GM18511 (cell line): ENCODE results near the gene HTT.
"Not testable (repeated sequence)": the region's sequence is repeated elsewhere in the genome, so short reads cannot be mapped to it uniquely, and the experiment has no call there.

Experiments
- ATAC-seq: cut with Tn5 transposase; IDR thresholded peaks from one replicate; pipeline ENCODE4 v1.9.1; 2021; ENCODE audit warnings: mild to moderate bottlenecking, moderate library complexity; ENCODE audit not compliant: unreplicated experiment

Gene HTT

DNA sequence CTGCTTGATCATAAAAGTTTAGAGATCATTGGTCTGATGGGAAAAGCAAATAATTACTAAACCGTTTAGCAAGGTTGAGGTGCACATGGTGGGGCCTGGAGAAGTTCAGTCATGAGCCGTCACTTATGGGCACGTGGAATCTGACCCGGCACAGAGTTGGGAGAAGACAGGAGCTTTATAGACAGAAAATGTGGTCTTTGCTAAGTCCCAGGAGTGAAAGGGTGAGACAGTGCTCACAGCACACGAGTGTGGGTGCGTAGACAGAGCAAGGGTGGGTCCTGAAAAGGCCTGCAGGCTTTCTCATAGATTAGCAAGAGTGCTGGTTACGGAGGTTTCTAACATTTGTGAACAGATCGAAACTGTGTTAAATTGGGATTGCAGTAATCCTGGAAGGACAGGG is 43.8 kb downstream of the HTT start:
- no peak for ATAC-seq

DNA sequence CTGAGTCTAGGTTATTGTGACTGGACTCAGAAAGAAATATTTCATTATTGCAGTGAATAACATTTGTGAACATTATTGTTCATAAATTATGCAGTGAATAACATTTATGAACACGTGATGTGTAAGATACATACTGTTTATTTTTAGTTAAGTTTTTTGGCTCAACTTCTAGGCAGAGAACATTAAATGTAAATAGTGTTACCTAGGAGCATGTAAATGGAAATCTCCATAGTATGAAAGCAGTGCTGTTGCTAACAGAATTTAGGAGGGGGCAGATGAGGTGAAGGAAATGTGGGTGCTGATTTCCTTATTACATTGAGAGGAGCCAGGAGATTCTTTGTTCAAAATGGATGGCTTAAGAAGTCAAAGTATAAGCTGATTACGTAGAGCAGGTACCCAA is 45.0 kb downstream of the HTT start:
- no peak for ATAC-seq

- no peak for ATAC-seq
Observed at GRCh38 chr4:3121110-3121509, 46.6 kb downstream of the HTT start.

DNA sequence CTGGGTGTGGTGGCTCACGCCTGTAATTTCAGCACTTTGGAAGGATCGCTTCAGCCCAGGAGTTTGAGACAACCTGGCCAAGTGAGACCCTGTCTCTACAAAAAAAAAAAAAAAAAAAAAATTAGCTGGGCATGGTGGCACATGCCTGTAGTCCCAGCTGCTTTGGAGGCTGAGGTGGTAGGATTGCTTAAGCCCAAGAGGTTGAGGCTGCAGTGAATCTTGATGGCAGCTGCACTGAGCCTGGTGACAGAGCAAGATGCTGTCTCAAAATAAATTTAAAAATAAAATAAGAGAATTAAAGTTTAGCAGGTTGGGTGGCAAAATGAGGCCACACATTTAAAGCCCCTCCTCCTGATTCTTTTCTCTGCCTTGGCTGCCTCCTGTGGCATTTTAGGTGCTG is 47.1 kb downstream of the HTT start:
- ATAC-seq: no peak

- no peak for ATAC-seq
Observed at GRCh38 chr4:3122081-3122563, 47.6 kb downstream of the HTT start.

- no peak for ATAC-seq
Observed at GRCh38 chr4:3123181-3123671, 48.7 kb downstream of the HTT start.

GRCh38 chr4:3124070-3124767 is 49.7 kb downstream of the HTT start:
- ATAC-seq: no peak

DNA sequence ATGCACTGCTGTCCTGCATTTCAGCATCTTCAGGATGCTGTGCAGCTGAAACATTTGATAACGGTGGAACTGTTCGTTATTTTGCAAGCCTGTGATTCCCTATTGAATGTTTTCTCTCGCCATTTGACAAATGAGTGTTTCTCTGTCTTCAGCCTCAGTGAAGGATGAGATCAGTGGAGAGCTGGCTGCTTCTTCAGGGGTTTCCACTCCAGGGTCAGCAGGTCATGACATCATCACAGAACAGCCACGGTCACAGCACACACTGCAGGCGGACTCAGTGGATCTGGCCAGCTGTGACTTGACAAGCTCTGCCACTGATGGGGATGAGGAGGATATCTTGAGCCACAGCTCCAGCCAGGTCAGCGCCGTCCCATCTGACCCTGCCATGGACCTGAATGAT is 52.6 kb downstream of the HTT start:
- no peak for ATAC-seq

- no peak for ATAC-seq
Observed at GRCh38 chr4:3128058-3128457, 53.6 kb downstream of the HTT start.

DNA sequence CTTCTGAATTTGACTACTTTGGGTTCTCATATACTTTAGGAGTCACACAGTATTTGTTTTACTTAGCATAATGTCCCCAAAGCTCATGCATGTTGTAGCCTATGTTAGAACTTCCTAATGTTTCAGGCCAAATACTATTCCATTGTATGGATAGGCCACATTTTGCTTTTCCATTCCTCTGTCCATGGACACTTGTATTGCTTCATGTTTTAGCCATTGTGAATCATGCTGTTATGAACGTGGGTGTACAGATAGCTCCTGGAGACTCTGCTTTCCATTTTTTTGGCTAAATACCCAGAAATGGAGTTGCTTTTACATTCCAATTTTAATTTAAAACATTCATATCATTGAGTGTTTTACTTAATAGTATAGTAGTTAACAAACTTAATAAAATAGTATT is 54.5 kb downstream of the HTT start:
- no peak for ATAC-seq

GRCh38 chr4:3130201-3130600 is 55.7 kb downstream of the HTT start:
- no peak for ATAC-seq

- ATAC-seq: no peak
Observed at GRCh38 chr4:3130826-3131225, 56.3 kb downstream of the HTT start.

DNA sequence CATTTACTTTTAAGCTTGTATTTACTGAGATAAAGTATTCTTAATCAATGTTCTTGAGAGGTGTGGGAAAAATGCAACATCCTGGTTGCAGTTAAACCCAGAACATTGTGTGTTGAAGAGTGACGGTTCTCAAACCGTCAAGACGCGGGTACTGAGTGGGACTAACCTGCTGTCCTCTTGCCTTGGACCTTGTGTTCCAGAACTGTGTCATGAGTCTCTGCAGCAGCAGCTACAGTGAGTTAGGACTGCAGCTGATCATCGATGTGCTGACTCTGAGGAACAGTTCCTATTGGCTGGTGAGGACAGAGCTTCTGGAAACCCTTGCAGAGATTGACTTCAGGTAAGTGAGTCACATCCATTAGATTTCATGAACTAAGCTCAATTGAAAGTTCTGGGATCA is 59.7 kb downstream of the HTT start:
- no peak for ATAC-seq

DNA sequence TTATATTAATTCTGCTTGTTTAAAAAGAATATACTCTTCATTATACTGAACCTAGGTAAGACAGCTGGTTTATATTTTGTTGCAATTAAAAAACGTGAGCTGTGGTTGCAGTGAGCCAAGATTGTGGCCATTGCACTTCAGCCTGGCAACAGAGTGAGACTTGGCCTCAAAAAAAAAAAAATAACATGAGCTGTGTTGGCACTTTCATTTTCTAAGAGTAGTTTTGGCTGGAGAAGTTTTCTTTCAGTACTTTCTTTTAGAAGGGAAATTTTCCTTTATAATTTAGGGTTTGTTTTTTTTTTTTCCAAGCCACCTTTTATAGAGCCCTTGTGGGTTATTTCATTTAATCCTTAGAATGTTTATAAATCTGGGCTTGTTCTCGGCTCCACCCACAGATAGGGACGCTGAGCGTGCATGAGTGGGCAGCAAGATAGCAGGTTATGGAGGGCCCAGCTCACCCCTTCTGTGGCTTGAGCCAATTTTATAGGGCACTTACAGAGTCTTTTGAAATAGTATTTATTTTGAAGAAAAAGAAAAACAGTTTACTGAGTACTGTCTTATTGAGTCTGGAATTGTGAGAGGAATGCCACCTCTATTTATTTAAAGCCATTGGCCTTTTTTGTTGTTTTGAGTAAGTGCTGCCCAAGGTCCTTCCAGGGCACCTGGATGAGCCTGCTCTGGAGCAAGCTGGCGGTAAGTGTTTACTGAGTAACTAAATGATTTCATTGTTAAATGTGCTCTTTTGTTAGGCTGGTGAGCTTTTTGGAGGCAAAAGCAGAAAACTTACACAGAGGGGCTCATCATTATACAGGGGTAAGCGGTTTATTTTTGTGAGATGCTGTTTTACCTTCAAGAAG is 60.9 kb downstream of the HTT start:
- ATAC-seq: no peak

GRCh38 chr4:3136454-3136853 is 62.0 kb downstream of the HTT start:
- ATAC-seq: no peak

DNA sequence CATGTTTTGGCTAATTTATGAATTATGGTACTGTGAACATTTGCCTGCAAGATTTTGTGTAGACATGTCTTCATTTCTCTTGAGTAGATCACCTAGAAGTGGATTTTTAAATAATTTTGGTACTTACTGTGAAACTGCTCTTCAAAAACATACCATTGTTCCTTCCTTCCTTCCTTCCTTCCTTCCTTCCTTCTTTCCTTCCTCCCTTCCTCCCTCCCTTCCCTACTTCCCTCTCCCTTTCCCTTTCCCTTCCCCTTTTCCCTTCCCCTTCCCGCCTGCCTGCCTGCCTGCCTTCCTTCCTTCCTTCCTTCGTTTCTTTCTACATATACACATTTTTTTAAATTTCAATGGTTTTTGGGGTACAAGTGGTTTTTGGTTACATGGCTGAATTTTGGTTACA is 63.4 kb downstream of the HTT start:
- ATAC-seq: no peak

DNA sequence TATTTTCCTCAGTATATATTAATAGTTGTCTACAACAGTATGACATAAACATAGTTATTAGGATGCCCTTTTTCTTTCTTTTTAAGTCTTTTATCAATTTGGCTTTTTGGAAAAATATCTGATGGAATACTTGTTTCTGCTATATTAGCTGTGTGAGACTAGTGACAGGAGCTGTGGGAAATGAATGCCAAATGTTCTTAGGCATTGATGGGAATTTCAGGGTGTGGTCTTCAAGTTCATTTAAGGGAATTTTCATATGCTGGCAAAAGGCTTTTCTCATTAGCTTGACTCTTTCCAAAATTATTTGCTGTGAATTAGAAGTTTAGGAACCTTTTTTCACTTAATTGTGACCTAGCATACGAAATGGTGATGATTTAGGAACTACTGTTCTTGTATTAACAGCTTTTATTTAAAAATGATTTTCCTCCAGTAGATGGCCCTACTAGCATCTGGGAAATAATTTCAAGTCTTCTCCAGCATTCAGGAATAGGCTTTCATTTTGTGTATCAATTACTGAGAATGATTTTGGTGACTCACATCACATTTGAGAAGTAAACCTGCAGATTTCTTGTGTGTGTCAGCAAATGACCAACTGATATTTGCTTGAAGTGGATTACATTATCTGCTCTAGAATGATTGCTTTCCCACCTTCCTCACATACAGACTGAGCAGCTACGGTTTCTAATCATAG is 70.9 kb downstream of the HTT start:
- no peak for ATAC-seq

DNA sequence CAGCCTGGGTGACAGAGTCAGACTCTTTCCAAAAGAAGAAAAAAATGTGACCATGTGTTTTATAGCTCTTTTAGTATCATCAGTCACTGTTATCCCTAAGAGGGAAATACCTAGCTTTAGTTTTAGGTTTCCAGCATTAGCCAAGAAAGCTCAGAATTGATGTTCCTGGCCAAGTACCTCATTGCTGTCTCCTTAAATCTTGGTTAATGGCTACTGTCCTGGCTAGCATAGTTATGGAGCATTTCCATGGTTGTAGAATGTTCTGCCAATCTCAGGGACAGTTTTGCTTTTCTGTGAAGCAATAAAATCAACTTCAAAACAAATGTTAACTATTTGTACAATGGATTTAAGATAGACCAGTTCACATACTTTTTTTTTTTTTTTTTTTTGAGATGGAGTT is 74.4 kb downstream of the HTT start:
- no peak for ATAC-seq

DNA sequence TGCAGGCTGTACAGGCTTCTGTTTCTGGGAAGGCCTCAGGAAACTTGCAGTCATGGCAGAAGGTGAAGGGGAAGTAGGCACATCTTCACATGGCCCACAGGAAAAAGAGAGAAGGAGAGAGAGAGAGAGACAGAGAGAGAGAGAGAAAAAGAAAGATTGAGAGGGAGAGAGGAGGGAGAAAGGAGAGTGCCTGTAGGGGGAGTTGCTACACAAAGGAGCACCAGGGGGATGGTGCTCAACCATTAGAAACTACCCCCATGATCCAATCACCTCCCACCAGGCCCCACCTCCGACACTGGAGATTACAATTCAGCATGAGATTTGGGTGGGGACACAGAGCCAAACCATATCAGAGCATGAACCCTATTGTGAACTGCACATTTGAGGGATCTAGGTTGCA is 76.8 kb downstream of the HTT start:
- ATAC-seq: not testable (repeated sequence)

- no peak for ATAC-seq
Observed at GRCh38 chr4:3157366-3157765, 82.9 kb downstream of the HTT start.

DNA sequence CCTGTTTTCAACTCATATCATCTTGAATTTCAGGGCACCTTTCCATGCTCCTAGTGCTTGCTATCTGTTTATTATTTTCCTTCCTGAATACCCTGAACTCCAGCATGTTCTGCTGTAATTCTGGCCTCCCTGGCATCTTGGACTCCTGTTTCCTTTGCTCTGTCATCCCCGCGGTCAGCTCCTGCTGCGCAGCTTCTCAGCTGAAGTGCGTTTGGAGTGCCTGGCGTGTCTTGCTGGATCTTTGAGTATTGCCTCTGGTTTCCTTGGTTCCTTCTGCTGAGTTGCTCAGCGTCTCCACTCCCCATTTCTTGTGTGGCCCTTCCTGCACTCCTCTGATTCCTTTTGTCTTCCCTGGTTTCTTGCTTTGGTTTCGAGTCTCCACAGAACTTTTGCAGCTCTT is 84.4 kb downstream of the HTT start:
- no peak for ATAC-seq

GRCh38 chr4:3160438-3160837 is 86.0 kb downstream of the HTT start:
- no peak for ATAC-seq
